Measurements from ENCODE around the gene SERPINF2. TPM values are rescaled to one million over a fixed set of nuclear protein-coding genes. Genes with fewer than 3 reads are reported as not detected.
"Not testable (repeated sequence)": the region's sequence is repeated elsewhere in the genome, so short reads cannot be mapped to it uniquely, and the experiment has no call there.

SERPINF2 gene
- polyA plus RNA-seq, 4 donors = 79.0 to 117 (median 99.2) TPM

DNA sequence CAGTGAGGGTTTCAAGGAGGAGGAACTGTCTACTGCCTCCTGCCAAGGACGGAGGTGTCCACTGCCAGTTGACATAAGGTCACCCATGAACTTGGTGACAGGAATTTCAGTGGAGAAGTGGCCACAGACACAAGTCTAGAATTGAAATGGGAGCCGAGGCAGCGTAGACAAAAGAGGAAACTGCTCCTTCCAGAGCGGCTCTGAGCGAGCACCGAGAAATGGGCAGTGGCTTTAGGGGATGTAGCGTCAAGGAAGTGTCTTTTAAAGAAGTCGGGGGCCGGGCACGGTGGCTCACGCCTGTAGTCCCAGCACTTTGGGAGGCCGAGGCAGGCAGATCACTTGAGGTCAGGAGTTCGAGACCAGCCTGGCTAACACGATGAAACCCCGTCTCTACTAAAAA is 16.1 kb downstream of the SERPINF2 start:
- DNase-seq (ENCODE audit: low read depth in 4 of 4, low spot score in 2 of 4) = no peak

- no peak for DNase-seq (ENCODE audit: low read depth in 4 of 4, low spot score in 2 of 4)
Measured at GRCh38 chr17:1759529-1759928, 16.9 kb downstream of the SERPINF2 start.

DNA sequence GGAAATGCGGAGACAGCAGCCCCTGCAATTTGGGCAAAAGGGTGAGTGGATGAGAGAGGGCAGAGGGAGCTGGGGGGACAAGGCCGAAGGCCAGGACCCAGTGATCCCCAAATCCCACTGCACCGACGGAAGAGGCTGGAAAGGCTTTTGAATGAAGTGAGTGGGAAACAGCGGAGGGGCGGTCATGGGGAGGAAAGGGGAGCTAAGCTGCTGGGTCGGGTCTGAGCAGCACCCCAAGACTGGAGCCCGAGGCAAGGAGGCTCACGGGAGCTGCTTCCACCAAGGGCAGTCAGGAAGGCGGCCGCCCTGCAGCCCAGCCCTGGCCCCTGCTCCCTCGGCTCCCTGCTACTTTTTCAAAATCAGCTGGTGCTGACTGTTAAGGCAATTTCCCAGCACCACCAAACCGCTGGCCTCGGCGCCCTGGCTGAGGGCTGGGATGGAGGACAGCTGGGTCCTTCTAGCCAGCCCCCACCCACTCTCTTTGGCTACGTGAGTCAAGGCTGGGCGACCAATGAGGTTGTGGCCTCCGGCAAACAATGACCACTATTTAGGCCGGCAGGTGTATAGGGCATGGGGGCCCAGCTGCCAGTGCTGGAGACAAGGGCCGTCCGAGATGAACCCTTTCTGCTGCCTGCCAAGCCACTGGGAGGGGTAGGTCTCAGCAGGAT is 19.7 kb downstream of the SERPINF2 start:
- no peak for DNase-seq (ENCODE audit: low read depth in 4 of 4, low spot score in 2 of 4)

- DNase-seq (ENCODE audit: low read depth in 4 of 4, low spot score in 2 of 4) = no peak
Measured at GRCh38 chr17:1762901-1763898, 20.5 kb downstream of the SERPINF2 start.

DNA sequence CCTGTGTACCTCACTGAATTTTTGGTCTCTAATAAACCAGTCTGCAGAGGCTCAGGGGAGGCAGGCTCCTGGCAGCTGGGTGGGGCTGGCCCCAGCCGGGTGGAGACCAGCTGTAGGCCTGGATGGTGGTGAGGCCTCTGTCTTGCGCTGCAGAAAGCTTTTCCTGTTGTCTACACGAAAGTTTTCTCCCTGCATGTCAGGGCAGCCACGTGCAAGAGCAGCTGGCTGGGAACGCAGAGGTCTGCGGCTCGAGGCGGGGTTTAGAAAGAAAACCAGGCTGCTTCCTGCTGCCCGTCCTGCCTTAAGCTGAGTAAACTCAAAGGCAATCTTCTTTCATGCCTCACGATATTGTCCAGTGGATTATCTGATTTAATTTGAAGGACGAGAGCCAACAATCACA is 21.6 kb downstream of the SERPINF2 start:
- DNase-seq (ENCODE audit: low read depth in 4 of 4, low spot score in 2 of 4) = no peak

GRCh38 chr17:1764705-1765104 is 22.0 kb downstream of the SERPINF2 start:
- DNase-seq (ENCODE audit: low read depth in 4 of 4, low spot score in 2 of 4) = not testable (repeated sequence)

- DNase-seq (ENCODE audit: low read depth in 4 of 4, low spot score in 2 of 4) = no peak
Measured at GRCh38 chr17:1765576-1765975, 22.9 kb downstream of the SERPINF2 start.

GRCh38 chr17:1766382-1767135 is 23.9 kb downstream of the SERPINF2 start:
- no peak for DNase-seq (ENCODE audit: low read depth in 4 of 4, low spot score in 2 of 4)

DNA sequence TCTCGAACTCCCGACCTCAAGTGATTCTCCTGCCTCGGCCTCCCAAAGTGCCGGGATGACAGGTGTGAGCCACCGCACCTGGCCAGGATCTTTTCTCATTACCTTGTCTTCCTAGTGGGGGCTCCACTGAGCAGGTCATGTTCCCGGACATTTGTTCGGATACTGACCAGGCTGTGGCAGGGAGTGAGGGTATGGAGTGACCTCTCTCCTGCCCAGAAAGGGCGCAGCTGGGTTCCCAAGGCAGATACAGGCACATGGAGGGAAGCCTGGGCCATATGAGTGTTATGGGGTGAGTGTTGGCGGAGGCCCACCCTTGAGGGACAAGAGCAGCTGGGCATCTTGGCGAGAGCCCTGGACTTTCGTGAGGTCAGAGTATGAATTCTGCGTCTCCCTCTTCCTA is 24.7 kb downstream of the SERPINF2 start:
- no peak for DNase-seq (ENCODE audit: low read depth in 4 of 4, low spot score in 2 of 4)

GRCh38 chr17:1769822-1770477 is 27.3 kb downstream of the SERPINF2 start:
- DNase-seq (ENCODE audit: low read depth in 4 of 4, low spot score in 2 of 4) = no peak

DNA sequence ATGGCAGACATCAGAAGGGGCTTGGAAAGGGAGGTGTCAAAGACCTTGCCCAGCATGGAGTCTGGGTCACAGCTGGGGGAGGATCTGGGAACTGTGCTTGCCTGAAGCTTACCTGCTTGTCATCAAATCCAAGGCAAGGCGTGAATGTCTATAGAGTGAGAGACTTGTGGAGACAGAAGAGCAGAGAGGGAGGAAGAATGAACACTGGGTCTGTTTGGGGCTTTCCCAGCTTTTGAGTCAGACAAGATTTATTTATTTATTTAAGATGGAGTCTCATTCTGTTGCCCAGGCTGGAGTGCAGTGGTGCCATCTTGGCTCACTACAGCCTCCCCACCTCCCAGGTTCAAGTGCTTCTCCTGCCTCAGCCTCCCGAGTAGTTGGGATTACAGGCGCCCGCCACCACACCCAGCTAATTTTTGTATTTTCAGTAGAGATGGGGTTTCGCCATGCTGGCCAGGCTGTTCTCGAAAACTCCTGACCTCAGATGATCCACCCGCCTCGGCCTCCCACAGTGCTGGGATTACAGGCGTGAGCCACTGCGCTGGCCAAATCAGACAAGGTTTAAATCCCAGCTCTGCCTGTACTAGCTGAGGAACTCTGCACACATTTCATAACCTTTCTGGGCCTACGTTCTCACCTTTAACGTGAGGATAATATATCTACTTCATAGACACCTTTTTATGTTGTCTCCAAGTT is 30.5 kb downstream of the SERPINF2 start:
- not testable (repeated sequence) for DNase-seq (ENCODE audit: low read depth in 4 of 4, low spot score in 2 of 4)

DNA sequence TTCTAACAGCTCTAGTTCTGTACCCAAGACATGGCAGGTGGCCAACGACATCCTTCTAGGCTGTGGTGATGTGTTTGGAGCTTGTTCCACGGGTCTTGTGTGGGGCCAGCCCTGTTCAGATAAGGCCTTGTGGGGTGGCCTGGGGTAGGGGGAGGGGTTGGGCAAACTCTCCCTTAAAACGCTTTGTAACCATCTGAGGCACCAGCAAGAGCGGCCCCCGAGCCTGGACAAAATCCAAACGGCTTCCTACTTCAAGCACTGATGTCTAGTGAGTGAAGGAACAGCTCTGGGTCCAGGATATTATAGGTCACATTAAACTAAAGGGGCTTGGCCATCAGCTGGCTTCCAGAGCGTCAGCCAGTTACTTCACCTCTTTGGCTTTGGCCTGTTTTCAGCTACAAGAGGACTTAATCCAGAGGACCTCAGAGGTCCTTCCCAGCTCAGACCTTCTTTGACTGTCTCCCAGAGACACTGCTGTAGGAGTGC is 31.1 kb downstream of the SERPINF2 start:
- no peak for DNase-seq (ENCODE audit: low read depth in 4 of 4, low spot score in 2 of 4)

DNA sequence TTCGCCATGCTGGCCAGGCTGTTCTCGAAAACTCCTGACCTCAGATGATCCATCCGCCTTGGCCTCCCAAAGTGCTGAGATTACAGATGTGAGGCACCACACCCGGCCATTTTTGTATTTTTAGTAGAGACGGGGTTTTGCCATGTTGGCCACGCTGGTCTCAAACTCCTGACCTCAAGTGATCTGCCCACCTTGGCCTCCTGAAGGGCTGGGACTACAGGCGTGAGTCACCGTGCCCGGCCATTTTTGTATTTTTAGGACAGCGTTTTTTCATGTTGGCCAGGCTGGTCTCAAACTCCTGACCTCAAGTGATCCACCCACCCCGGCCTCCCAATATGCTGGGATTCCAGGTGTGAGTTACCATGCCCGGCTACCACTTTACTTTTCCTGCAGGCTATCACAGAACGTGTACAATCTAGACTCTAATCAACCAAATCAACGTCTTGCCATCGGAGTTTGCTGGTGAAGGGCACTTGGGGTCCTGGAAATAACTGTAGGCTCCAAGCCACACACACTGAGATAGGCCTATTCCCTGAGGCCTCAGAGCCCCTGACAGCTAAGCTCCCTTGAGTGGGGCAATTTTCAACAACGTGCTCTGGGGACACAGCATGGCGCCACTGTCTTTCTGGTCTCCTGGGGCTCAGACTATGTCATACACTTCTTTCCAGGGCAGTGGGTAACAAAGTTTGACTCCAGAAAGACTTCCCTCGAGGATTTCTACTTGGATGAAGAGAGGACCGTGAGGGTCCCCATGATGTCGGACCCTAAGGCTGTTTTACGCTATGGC is 31.9 kb downstream of the SERPINF2 start:
- DNase-seq (ENCODE audit: low read depth in 4 of 4, low spot score in 2 of 4) = no peak

GRCh38 chr17:1776328-1776727 is 33.7 kb downstream of the SERPINF2 start:
- DNase-seq (ENCODE audit: low read depth in 4 of 4, low spot score in 2 of 4) = no peak

- DNase-seq (ENCODE audit: low read depth in 4 of 4, low spot score in 2 of 4) = no peak
Measured at GRCh38 chr17:1776857-1777256, 34.2 kb downstream of the SERPINF2 start.

DNA sequence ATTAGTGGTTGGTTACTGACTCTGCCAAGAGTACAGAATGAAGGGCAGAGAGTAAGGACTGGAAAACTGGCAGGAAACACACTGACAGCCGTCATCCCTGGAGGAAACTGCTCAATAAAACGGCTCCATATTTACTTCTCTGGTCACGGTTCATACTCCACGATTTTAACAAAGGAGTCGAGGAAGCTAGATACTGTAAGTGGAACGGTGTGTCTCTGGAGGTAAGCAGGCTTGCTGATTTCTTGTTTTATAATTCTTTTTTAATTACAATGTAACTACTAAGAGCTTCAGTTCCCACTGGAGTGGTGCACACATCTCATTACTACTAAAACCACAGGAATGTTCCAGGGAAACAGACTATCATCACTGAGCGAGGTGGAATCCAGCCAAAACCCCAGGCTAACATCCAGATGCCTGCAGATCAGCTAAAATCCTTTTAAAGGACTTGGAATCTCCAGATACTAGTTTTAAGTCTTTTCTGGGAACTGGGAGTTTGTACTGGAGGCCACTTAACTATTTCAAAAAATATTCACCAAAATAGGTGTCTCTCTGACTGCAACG is 37.0 kb downstream of the SERPINF2 start:
- no peak for DNase-seq (ENCODE audit: low read depth in 4 of 4, low spot score in 2 of 4)

DNA sequence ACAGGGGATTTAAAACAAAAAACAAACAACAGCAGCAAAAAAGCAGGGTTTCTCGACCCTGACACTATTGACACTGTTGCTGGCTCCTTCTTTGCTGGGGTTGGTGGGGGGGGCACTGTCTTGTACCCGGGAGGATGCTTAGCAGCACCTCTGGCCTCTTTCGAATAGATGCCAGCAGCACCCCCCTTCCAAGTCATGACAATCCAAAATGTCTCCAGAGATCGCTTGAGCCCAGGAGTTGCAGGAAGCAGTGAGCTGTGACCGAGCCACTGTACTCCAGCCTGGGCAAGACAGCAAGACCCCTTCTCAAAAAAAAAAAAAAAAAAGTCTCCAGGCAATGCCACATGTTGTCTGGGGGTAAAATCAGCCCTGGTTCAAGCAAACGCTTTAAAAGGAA is 39.5 kb downstream of the SERPINF2 start:
- no peak for DNase-seq (ENCODE audit: low read depth in 4 of 4, low spot score in 2 of 4)

DNA sequence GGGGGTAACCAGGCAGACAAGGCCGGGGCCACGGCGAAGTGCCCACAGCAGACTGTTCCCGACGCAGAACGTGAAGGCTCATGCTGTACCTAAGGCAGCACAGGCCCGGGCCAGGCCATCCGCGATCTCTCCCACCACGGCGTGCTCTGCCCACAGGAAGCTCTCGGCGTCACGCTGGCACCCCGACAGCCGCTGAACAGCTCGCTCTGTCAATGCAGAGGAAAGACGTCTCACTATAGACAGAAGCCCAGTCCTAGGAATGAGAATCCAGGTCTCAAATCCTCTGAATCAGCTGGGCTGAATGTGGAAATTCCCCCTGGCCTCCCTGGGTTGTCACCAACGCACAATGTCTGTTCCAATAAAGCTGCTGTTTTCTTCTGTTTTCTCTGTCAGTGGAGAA is 40.6 kb downstream of the SERPINF2 start:
- DNase-seq (ENCODE audit: low read depth in 4 of 4, low spot score in 2 of 4) = no peak

Measured in left renal cortex interstitium (tissue), 4 donors.